ENCODE results near the gene SH3D21. TPM values are rescaled to one million over a fixed set of nuclear protein-coding genes. Genes with fewer than 3 reads are reported as not detected.

SH3D21 gene
- total and polyA plus RNA-seq, 2 of the 8 experiments (the other 6 are each of a cell fraction or from before 2014, with no cell fraction given) = 3.4 to 8.6 TPM

- H3K4me3 ChIP-seq (ENCODE audit: extremely low read depth in 1 of 4, insufficient read depth in 2 of 4, low read depth in 3 of 4, low read length in 4 of 4) = no peak overlapping the region
- no peak overlapping the region for H2BK5ac ChIP-seq (ENCODE audit: low read depth, low read length)
- no peaks in the 10 kb centered on the region for H3K9me3 ChIP-seq (ENCODE audit: insufficient read depth in 2 of 2, low read depth in 1 of 2, low read length in 1 of 2)
- no peak overlapping the region for H3K4ac ChIP-seq (replicated peaks; ENCODE audit: insufficient read length, low read depth, low read length)
- no peak overlapping the region for H2BK15ac ChIP-seq (ENCODE audit: low read length)
- 94% methylated on average over 13 of the region's 13 CpGs; no CpG with 5 or more reads in 1 of the 2 experiments for WGBS, 2 experiments (ENCODE audit: extremely low coverage in 1 of 2, insufficient coverage in 1 of 2, insufficient read length in 1 of 2, insufficient replicate concordance in 2 of 2, low coverage in 1 of 2, low lambda C conversion rate in 2 of 2, missing lambda C conversion rate in 1 of 2)
- H2AFZ ChIP-seq (ENCODE audit: low read length) = no peak overlapping the region
- DNase-seq (ENCODE audit: low read depth in 1 of 2, low spot score in 2 of 2) = no peak
- H3K14ac ChIP-seq (ENCODE audit: insufficient read length) = no peak overlapping the region
- no peak overlapping the region for H4K5ac ChIP-seq (ENCODE audit: insufficient read length, low read depth, low read length)
- no peak overlapping the region for H3K23ac ChIP-seq (ENCODE audit: insufficient read length)
- no peaks in the 10 kb centered on the region for H3K23me2 ChIP-seq (ENCODE audit: low read depth, low read length)
- ChIA-PET POLR2A (ENCODE audit: partially characterized antibody) (interaction anchor here (1.2 to 2.9 kb wide), 4 partner anchors 16 to 42 kb away, joined by 3 to 7 read pairs (median 3); no protein-coding TSS in a partner anchor), CTCF (ENCODE audit: partially characterized antibody) (interaction anchor here (1.1 to 13.3 kb wide), 2 partner anchors 17 to 43 kb away, joined by 4 to 150 read pairs; no protein-coding TSS in a partner anchor)
- no peak overlapping the region for H3K9ac ChIP-seq (replicated peaks in 1 of 4; ENCODE audit: extremely low read depth in 1 of 4, low read depth in 3 of 4, low read length in 3 of 4)
- H2BK120ac ChIP-seq (replicated peaks; ENCODE audit: low read depth, low read length) = no peak overlapping the region
- no peaks in the 10 kb centered on the region for H3K27me3 ChIP-seq (replicated peaks in 1 of 4; ENCODE audit: control insufficient read depth in 3 of 4, extremely low read depth in 1 of 4, insufficient read depth in 3 of 4, low read length in 3 of 4)
- no peak overlapping the region for H4K8ac ChIP-seq (ENCODE audit: extremely low read depth, insufficient read depth, low read length)
- H3K36me3 ChIP-seq (ENCODE audit: control insufficient read depth in 2 of 4, insufficient read depth in 4 of 4, low read length in 3 of 4) = peaks cover 2 to 25% (median 9%) of the 10 kb centered on the region in 4 experiments; a peak in 6 of 8 replicates
- no peak overlapping the region for H3K4me2 ChIP-seq (ENCODE audit: insufficient read depth in 1 of 2, low read depth in 2 of 2, low read length in 2 of 2)
- H3K79me1 ChIP-seq (ENCODE audit: low read depth, low read length) = no peaks in the 10 kb centered on the region; the same call in 1 of the 2 replicates
- H3K18ac ChIP-seq (ENCODE audit: extremely low read depth, low read length) = no peak overlapping the region
- peaks cover 3 to 6% of the 10 kb centered on the region in 2 experiments for H4K20me1 ChIP-seq (replicated peaks in 1 of 2; ENCODE audit: control insufficient read depth in 1 of 2, insufficient read depth in 2 of 2, low read length in 2 of 2)
- no peak overlapping the region for H4K91ac ChIP-seq (replicated peaks; ENCODE audit: insufficient read length, low read length)
- H3K79me2 ChIP-seq (ENCODE audit: control insufficient read depth in 1 of 2, insufficient read depth in 2 of 2, low read length in 2 of 2) = peaks cover 0 to 2% of the 10 kb centered on the region in 2 experiments; a peak in 1 of 4 replicates
- H2BK20ac ChIP-seq (ENCODE audit: low read length) = no peak overlapping the region
- no peak overlapping the region for H2BK12ac ChIP-seq (ENCODE audit: low read depth, low read length)
- H3K56ac ChIP-seq (replicated peaks; ENCODE audit: insufficient read length, low read depth, low read length) = no peak overlapping the region
- no peak for TF ChIP-seq ZNF274 (IDR thresholded peaks at IDR 0.05; ENCODE audit: borderline replicate concordance, extremely low read depth, low read length)
- FAIRE-seq = no peak
- no peak overlapping the region for H3K27ac ChIP-seq (ENCODE audit: low read depth, low read length)
- H2AK5ac ChIP-seq (ENCODE audit: low read depth, low read length) = no peak overlapping the region
- H3K4me1 ChIP-seq (replicated peaks in 1 of 4; ENCODE audit: control insufficient read depth in 3 of 4, insufficient read depth in 4 of 4, low read length in 3 of 4) = no peaks in the 10 kb centered on the region
These were observed 52.4 kb downstream of the SH3D21 start for GRCh38 chr1:36358514-36359084.
